GM12878 (cell line): ENCODE measurements around the gene CHRNA3. TPM values are rescaled to one million over a fixed set of nuclear protein-coding genes. Genes with fewer than 3 reads are reported as not detected.

Experiments
- ATAC-seq: fragments of 200-7000 bp; cut with Tn5 transposase; 3 replicates; pipeline ENCODE4 v1.9.1; 2020; ENCODE audit warnings: mild to moderate bottlenecking, moderate library complexity
- BruUV-seq: library from RNA; stranded (reverse); fragments of 400-500 nt; replicated peaks from 2 replicates; lab custom pipeline; 2021; lab: Mats Ljungman, UMichigan
- CTCF ChIA-PET: fragments of 300-600 bp; sonication (Branson Sonifier 250); formaldehyde crosslinking; extraction: SDS; loops from one replicate; lab custom pipeline; 2021; ENCODE audit warnings: inconsistent platforms; lab: Yijun Ruan, JAX
- POLR2A ChIA-PET: fragments of 350-600 bp; formaldehyde crosslinking; extraction: SDS; loops from one replicate; lab custom pipeline; 2021; ENCODE audit warnings: inconsistent platforms; lab: Charles Lee
- RAD21 ChIA-PET: fragments of 300-600 bp; sonication (Branson Sonifier 250); formaldehyde crosslinking; loops from one replicate; lab custom pipeline; 2023; ENCODE audit warnings: antibody characterized with exemption; ENCODE audit not compliant: unreplicated experiment; lab: Charles Lee
- SMC1A ChIA-PET: fragments of 300-600 bp; sonication (Branson Sonifier 250); formaldehyde crosslinking; loops from one replicate; lab custom pipeline; 2023; ENCODE audit not compliant: unreplicated experiment, uncharacterized antibody; lab: Charles Lee
- DNase-seq: peaks from one replicate; pipeline ENCODE4 v3.0.0-alpha.2; 2011; ENCODE audit warnings: low read depth, low spot score
- FAIRE-seq: peaks from 3 replicates; lab custom pipeline; 2011; peaks lifted over from hg19 to GRCh38; lab: Jason Lieb, UNC
- H2AFZ ChIP-seq: 2 replicates; pipeline ENCODE4 v1.6.0; 2011; ENCODE audit warnings: low read depth, low read length, control low read depth; ENCODE audit not compliant: control insufficient read depth
- H3K27ac ChIP-seq: 2 replicates; pipeline ENCODE4 v1.5.1; 2011; ENCODE audit warnings: control low read depth; ENCODE audit not compliant: control insufficient read depth, insufficient read depth
- H3K27me3 ChIP-seq, 2 experiments: replicated peaks in 1 of 2; 2 replicates each; pipeline versions ENCODE4 v1.6.0 to v1.6.1; 2011; ENCODE audit warnings: low read length in 1 of 2; ENCODE audit not compliant: control insufficient read depth in 2 of 2, insufficient read depth in 2 of 2
- H3K36me3 ChIP-seq, 2 experiments: 2 replicates each; pipeline ENCODE4 v1.5.1; 2011; ENCODE audit warnings: low read length in 1 of 2; ENCODE audit not compliant: control insufficient read depth in 2 of 2, insufficient read depth in 2 of 2
- H3K4me1 ChIP-seq: 2 replicates; pipeline ENCODE4 v1.6.1; 2011; ENCODE audit warnings: mild to moderate bottlenecking, low read length, moderate library complexity, mixed read lengths; ENCODE audit not compliant: control insufficient read depth, insufficient read depth
- H3K4me2 ChIP-seq: 2 replicates; pipeline ENCODE4 v1.6.0; 2011; ENCODE audit warnings: control low read depth; ENCODE audit not compliant: control insufficient read depth, insufficient read depth
- H3K4me3 ChIP-seq: fragments of 200-600 bp; sonication (generic); 2 replicates; pipeline ENCODE4 v1.5.1; 2016
- H3K79me2 ChIP-seq: 2 replicates; pipeline ENCODE4 v1.6.0; 2011; ENCODE audit warnings: low read length; ENCODE audit not compliant: control insufficient read depth, insufficient read depth
- H3K9ac ChIP-seq: 2 replicates; pipeline ENCODE4 v1.8.0; 2011; ENCODE audit warnings: low read length, control low read depth, mixed read lengths; ENCODE audit not compliant: control insufficient read depth, insufficient read depth
- H3K9me3 ChIP-seq: replicated peaks from 3 replicates; pipeline ENCODE4 v1.5.1; 2011; ENCODE audit warnings: mild to moderate bottlenecking, low read length; ENCODE audit not compliant: control insufficient read depth, insufficient read depth
- H4K20me1 ChIP-seq: 2 replicates; pipeline ENCODE4 v1.6.0; 2011; ENCODE audit not compliant: control insufficient read depth, insufficient read depth
- BACH1 ChIP-seq: fragments of 450-650 bp; IDR thresholded peaks from 2 replicates; pipeline ENCODE4 v1.6.1; 2017; ENCODE audit warnings: mild to moderate bottlenecking, borderline replicate concordance
- CBX5 ChIP-seq: sonication (generic); IDR thresholded peaks from 2 replicates; pipeline ENCODE4 v1.6.1; 2016; ENCODE audit warnings: low read depth, moderate library complexity, mild to moderate bottlenecking, inconsistent platforms
- CREM ChIP-seq: IDR thresholded peaks from 2 replicates; pipeline ENCODE4 v1.6.1; 2014; ENCODE audit warnings: antibody characterized with exemption, low read depth
- RBBP5 ChIP-seq: fragments of 200-600 bp; sonication (generic); conservative IDR thresholded peaks from 2 replicates; pipeline ENCODE4 v1.6.1; 2016
- ZNF622 ChIP-seq: fragments of 450-650 bp; IDR thresholded peaks from 2 replicates; pipeline ENCODE4 v1.6.1; 2017; ENCODE audit warnings: mild to moderate bottlenecking, inconsistent platforms
- WGBS: methylation state at CpG from one replicate; pipeline ENCODE4 v1.1.6; 2016; ENCODE audit warnings: low lambda C conversion rate; ENCODE audit not compliant: insufficient replicate concordance, insufficient coverage; ENCODE audit errors: missing lambda C conversion rate; 5-methylcytosine and 5-hydroxymethylcytosine counted together
- in situ Hi-C: fragments of 300-500 bp; cut with MboI; formaldehyde crosslinking; loops from 9 replicates; pipeline ENCODE4 v1.14.3; 2018; ENCODE audit warnings: mixed read lengths
- intact Hi-C: fragments of 100-400 bp; cut with micrococcal nuclease; formaldehyde crosslinking; loops from one replicate; pipeline ENCODE4 v1.14.2; 2022; ENCODE audit not compliant: unreplicated experiment
- polyA plus RNA-seq, 11 experiments: library from polyadenylated mRNA; depleted of rRNA in 4 of 11; unstranded in 6 of 11; stranded (reverse) in 5 of 11; fragments of >200 nt; fragmentation: Nextera tagmentation in 4 of 11; fragmentation: Illumina TruSeq in 1 of 11; extraction: Ambion mirVana in 4 of 11; extraction: Trizol in 1 of 11; gene quantifications; 1 replicate in 1 of 11; 2 replicates in 10 of 11; pipeline versions ENCODE4 v1.2.1 to v1.2.3, GENCODE V29; 2011 to 2016; ENCODE audit warnings: inconsistent platforms in 2 of 11, missing spikeins in 2 of 11, low read depth in 1 of 11
- total RNA-seq, 4 experiments: library from RNA; depleted of rRNA in 3 of 4; stranded (reverse); fragments of >200 nt in 3 of 4; fragmentation: Illumina TruSeq in 1 of 4; extraction: Trizol in 1 of 4; gene quantifications; 2 replicates each; pipeline versions ENCODE4 v1.2.1 to v1.2.3, GENCODE V29; 2013 to 2021
- TF ChIP-seq, protein P1 (sequence below), 3 experiments: IDR thresholded peaks in 2 of 3; conservative IDR thresholded peaks in 1 of 3; 2 replicates each; pipeline ENCODE4 v1.5.1; 2011; ENCODE audit warnings: low read depth in 3 of 3, low read length in 3 of 3, mild to moderate bottlenecking in 3 of 3, control low read depth in 2 of 3, moderate library complexity in 2 of 3, inconsistent platforms in 1 of 3, mixed read lengths in 1 of 3; ENCODE audit not compliant: control insufficient read depth in 2 of 3, insufficient read depth in 1 of 3; ENCODE audit errors: extremely low read depth in 1 of 3
- TF ChIP-seq, protein P2 (sequence below): fragments of 450-650 bp; conservative IDR thresholded peaks from 2 replicates; pipeline ENCODE4 v1.6.1; 2017; ENCODE audit warnings: mild to moderate bottlenecking, moderate library complexity
- TF ChIP-seq, protein P3 (sequence below): IDR thresholded peaks from 2 replicates; pipeline ENCODE4 v1.6.1; 2011; ENCODE audit warnings: borderline replicate concordance, low read depth, mild to moderate bottlenecking, moderate library complexity, mixed read lengths, low read length; ENCODE audit not compliant: insufficient read depth; ENCODE audit errors: extremely low read length
- TF ChIP-seq, protein P4 (sequence below): fragments of 450-650 bp; formaldehyde crosslinking; IDR thresholded peaks from 2 replicates; pipeline ENCODE4 v1.4.0; 2020; ENCODE audit warnings: mild to moderate bottlenecking, moderate library complexity

Gene CHRNA3
- total and polyA plus RNA-seq, 10 of the 15 experiments (the other 5 are each of a cell fraction or from before 2014, with no cell fraction given): 0.06 to 0.19 (median 0.09) TPM; not detected in 7

DNA sequence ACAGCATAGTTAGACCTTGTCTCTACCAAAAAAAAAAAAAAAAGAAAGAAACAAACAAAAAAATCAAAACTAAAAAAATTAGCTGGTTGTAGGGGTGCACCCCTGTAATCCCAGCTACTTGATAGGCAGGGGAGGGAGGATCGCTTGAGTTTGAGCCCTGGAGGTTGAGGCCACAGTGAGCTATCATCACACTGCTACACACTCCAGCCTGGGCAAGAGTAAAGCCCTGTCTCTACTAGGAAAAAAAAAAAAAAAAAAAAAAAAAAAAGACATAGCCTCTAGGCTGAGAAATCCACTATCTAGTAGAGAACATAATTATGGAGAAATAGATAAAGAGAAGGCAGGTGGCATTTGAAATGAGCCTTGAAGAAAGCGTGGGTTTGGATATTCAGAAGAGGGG lies 57.7 kb downstream of the CHRNA3 start (continued):
- TF ChIP-seq, protein P1, sequence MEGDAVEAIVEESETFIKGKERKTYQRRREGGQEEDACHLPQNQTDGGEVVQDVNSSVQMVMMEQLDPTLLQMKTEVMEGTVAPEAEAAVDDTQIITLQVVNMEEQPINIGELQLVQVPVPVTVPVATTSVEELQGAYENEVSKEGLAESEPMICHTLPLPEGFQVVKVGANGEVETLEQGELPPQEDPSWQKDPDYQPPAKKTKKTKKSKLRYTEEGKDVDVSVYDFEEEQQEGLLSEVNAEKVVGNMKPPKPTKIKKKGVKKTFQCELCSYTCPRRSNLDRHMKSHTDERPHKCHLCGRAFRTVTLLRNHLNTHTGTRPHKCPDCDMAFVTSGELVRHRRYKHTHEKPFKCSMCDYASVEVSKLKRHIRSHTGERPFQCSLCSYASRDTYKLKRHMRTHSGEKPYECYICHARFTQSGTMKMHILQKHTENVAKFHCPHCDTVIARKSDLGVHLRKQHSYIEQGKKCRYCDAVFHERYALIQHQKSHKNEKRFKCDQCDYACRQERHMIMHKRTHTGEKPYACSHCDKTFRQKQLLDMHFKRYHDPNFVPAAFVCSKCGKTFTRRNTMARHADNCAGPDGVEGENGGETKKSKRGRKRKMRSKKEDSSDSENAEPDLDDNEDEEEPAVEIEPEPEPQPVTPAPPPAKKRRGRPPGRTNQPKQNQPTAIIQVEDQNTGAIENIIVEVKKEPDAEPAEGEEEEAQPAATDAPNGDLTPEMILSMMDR (IDR thresholded peaks at IDR 0.05 in 2 of 3, conservative IDR thresholded peaks at IDR 0.05 in 1 of 3; ENCODE audit: control insufficient read depth in 2 of 3, extremely low read depth in 1 of 3, insufficient read depth in 1 of 3, low read depth in 3 of 3, low read length in 3 of 3): no peak
- TF ChIP-seq BACH1: no peak
- no peak for TF ChIP-seq CBX5
- no peak for TF ChIP-seq CREM
- TF ChIP-seq, protein P2, sequence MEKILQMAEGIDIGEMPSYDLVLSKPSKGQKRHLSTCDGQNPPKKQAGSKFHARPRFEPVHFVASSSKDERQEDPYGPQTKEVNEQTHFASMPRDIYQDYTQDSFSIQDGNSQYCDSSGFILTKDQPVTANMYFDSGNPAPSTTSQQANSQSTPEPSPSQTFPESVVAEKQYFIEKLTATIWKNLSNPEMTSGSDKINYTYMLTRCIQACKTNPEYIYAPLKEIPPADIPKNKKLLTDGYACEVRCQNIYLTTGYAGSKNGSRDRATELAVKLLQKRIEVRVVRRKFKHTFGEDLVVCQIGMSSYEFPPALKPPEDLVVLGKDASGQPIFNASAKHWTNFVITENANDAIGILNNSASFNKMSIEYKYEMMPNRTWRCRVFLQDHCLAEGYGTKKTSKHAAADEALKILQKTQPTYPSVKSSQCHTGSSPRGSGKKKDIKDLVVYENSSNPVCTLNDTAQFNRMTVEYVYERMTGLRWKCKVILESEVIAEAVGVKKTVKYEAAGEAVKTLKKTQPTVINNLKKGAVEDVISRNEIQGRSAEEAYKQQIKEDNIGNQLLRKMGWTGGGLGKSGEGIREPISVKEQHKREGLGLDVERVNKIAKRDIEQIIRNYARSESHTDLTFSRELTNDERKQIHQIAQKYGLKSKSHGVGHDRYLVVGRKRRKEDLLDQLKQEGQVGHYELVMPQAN: no peak
- TF ChIP-seq, protein P3, sequence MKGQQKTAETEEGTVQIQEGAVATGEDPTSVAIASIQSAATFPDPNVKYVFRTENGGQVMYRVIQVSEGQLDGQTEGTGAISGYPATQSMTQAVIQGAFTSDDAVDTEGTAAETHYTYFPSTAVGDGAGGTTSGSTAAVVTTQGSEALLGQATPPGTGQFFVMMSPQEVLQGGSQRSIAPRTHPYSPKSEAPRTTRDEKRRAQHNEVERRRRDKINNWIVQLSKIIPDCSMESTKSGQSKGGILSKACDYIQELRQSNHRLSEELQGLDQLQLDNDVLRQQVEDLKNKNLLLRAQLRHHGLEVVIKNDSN: no peak
- TF ChIP-seq RBBP5: no peak

DNA sequence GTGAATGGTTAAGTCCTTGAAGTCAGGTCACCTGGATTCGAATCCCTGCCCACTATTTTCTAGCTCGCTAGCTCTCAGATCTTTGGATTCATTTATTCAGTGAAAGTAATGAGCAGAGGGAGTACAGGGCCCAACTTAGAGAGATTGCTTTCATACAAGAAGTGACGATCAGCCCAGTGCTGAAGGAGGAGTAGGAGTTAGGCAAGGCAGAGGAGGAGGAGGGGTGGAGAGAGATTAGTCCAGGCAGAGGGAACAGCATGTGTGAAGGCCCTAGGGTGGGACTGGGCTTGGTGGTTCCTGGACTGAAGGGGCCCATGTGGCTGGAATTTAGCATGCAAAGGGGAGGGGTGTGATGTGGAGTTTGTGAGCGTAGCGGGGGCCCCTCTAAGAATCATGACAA lies 59.3 kb downstream of the CHRNA3 start:
- WGBS: 83% methylated on average over 5 of the region's 5 CpGs
- no peak overlapping the region for H3K4me3 ChIP-seq
- no peak overlapping the region for H2AFZ ChIP-seq
- DNase-seq (no peak), ATAC-seq (no peak), FAIRE-seq (no peak)
- H3K9me3 ChIP-seq: no peaks in the 10 kb centered on the region
- H3K9ac ChIP-seq: no peak overlapping the region
- intact Hi-C loops: no loop called here
- ChIA-PET SMC1A (interaction anchor here (0.9 kb wide), 1 partner anchor 17 kb away, joined by 3 read pairs; no protein-coding TSS in a partner anchor), RAD21 (no interaction called here), CTCF (interaction anchor here (0.8 to 1.2 kb wide), 2 partner anchors 31 to 47 kb away, joined by 3 read pairs; no protein-coding TSS in a partner anchor), POLR2A (no interaction called here)
- H3K4me1 ChIP-seq: peaks cover 5% of the 10 kb centered on the region
- H4K20me1 ChIP-seq: no peaks in the 10 kb centered on the region
- in situ Hi-C loops: no loop called here
- no peak overlapping the region for H3K27ac ChIP-seq
- H3K4me2 ChIP-seq: no peak overlapping the region
- H3K36me3 ChIP-seq: no peaks in the 10 kb centered on the region
- H3K79me2 ChIP-seq: peaks cover 8% of the 10 kb centered on the region
- no TSS peak for BruUV-seq
- H3K27me3 ChIP-seq: no peaks in the 10 kb centered on the region
- TF ChIP-seq ZNF622: no peak
- TF ChIP-seq, protein P2: no peak
- TF ChIP-seq, protein P4, sequence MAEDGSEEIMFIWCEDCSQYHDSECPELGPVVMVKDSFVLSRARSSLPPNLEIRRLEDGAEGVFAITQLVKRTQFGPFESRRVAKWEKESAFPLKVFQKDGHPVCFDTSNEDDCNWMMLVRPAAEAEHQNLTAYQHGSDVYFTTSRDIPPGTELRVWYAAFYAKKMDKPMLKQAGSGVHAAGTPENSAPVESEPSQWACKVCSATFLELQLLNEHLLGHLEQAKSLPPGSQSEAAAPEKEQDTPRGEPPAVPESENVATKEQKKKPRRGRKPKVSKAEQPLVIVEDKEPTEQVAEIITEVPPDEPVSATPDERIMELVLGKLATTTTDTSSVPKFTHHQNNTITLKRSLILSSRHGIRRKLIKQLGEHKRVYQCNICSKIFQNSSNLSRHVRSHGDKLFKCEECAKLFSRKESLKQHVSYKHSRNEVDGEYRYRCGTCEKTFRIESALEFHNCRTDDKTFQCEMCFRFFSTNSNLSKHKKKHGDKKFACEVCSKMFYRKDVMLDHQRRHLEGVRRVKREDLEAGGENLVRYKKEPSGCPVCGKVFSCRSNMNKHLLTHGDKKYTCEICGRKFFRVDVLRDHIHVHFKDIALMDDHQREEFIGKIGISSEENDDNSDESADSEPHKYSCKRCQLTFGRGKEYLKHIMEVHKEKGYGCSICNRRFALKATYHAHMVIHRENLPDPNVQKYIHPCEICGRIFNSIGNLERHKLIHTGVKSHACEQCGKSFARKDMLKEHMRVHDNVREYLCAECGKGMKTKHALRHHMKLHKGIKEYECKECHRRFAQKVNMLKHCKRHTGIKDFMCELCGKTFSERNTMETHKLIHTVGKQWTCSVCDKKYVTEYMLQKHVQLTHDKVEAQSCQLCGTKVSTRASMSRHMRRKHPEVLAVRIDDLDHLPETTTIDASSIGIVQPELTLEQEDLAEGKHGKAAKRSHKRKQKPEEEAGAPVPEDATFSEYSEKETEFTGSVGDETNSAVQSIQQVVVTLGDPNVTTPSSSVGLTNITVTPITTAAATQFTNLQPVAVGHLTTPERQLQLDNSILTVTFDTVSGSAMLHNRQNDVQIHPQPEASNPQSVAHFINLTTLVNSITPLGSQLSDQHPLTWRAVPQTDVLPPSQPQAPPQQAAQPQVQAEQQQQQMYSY (CRISPR knock-in tag): no peak
